Measurements from ENCODE around the gene DIABLO.

Gene DIABLO

GRCh38 chr12:122244565-122245371 lies 18.9 kb upstream of the DIABLO start:
- no peak overlapping the region for H3K23ac ChIP-seq (ENCODE audit: low read length)
- no peak overlapping the region for H3K27ac ChIP-seq (ENCODE audit: low read depth, low read length)
- H4K8ac ChIP-seq (ENCODE audit: low read depth, low read length) = no peak overlapping the region
- H3K4me2 ChIP-seq (ENCODE audit: low read length) = no peak overlapping the region
- no peak overlapping the region for H3K4me3 ChIP-seq (ENCODE audit: low read length)
- no peaks in the 10 kb centered on the region for H3K79me1 ChIP-seq (ENCODE audit: low read length)
- H3K27me3 ChIP-seq (ENCODE audit: insufficient read depth, low read length, poor library complexity) = no peaks in the 10 kb centered on the region
- no peaks in the 10 kb centered on the region for H3K4me1 ChIP-seq (ENCODE audit: control insufficient read depth, low read depth, low read length)
- no peak for DNase-seq
- WGBS (ENCODE audit: extremely low coverage, insufficient coverage, low lambda C conversion rate) = no CpG with 5 or more reads among the region's 11 CpGs
- no peak overlapping the region for H2BK5ac ChIP-seq (ENCODE audit: low read length)
- H3K56ac ChIP-seq (ENCODE audit: low read length) = no peak overlapping the region
- H4K5ac ChIP-seq (ENCODE audit: low read length) = no peak overlapping the region
- peaks cover 2% of the 10 kb centered on the region for H3K36me3 ChIP-seq (ENCODE audit: control insufficient read depth, insufficient read depth, low read length)
- no peak overlapping the region for H3K18ac ChIP-seq (ENCODE audit: low read length)
- H3K4ac ChIP-seq (ENCODE audit: low read depth, low read length) = no peak overlapping the region
- H3K9ac ChIP-seq (ENCODE audit: low read length) = no peak overlapping the region
- H2BK15ac ChIP-seq (replicated peaks; ENCODE audit: low read depth) = no peak overlapping the region
- H2AK5ac ChIP-seq (ENCODE audit: low read length) = no peak overlapping the region
- no peaks in the 10 kb centered on the region for H3K79me2 ChIP-seq (ENCODE audit: control insufficient read depth, insufficient read depth, low read length)
- no peak overlapping the region for H2BK120ac ChIP-seq (ENCODE audit: low read depth, low read length)

- Histone ChIP-seq H2AK5ac (ENCODE audit: low read length) (no peak overlapping the region), H3K27me3 (ENCODE audit: insufficient read depth, low read length, poor library complexity) (no peaks in the 10 kb centered on the region), H3K9ac (ENCODE audit: low read length) (no peak overlapping the region), H3K79me1 (ENCODE audit: low read length) (no peaks in the 10 kb centered on the region), H3K36me3 (ENCODE audit: control insufficient read depth, insufficient read depth, low read length) (peaks cover 2% of the 10 kb centered on the region), H3K4me2 (ENCODE audit: low read length) (no peak overlapping the region), H3K4me3 (ENCODE audit: low read length) (no peak overlapping the region), H3K56ac (ENCODE audit: low read length) (no peak overlapping the region), H3K18ac (ENCODE audit: low read length) (no peak overlapping the region), H3K23ac (ENCODE audit: low read length) (no peak overlapping the region), H2BK5ac (ENCODE audit: low read length) (no peak overlapping the region), H3K27ac (ENCODE audit: low read depth, low read length) (no peak overlapping the region), H2BK120ac (ENCODE audit: low read depth, low read length) (no peak overlapping the region), H3K4ac (ENCODE audit: low read depth, low read length) (no peak overlapping the region), H3K79me2 (ENCODE audit: control insufficient read depth, insufficient read depth, low read length) (no peaks in the 10 kb centered on the region), H2BK15ac (replicated peaks; ENCODE audit: low read depth) (no peak overlapping the region), H4K8ac (ENCODE audit: low read depth, low read length) (no peak overlapping the region), H3K4me1 (ENCODE audit: control insufficient read depth, low read depth, low read length) (no peaks in the 10 kb centered on the region), H4K5ac (ENCODE audit: low read length) (no peak overlapping the region)
- WGBS (ENCODE audit: extremely low coverage, insufficient coverage, low lambda C conversion rate) = no CpG with 5 or more reads among the region's 6 CpGs
- DNase-seq = no peak
Observed at GRCh38 chr12:122243965-122244364, 18.1 kb upstream of the DIABLO start.

- Histone ChIP-seq H3K36me3 (ENCODE audit: control insufficient read depth, insufficient read depth, low read length) (peaks cover 3% of the 10 kb centered on the region), H3K18ac (ENCODE audit: low read length) (no peak overlapping the region), H3K79me2 (ENCODE audit: control insufficient read depth, insufficient read depth, low read length) (no peaks in the 10 kb centered on the region), H2BK5ac (ENCODE audit: low read length) (no peak overlapping the region), H4K8ac (ENCODE audit: low read depth, low read length) (no peak overlapping the region), H3K27ac (ENCODE audit: low read depth, low read length) (no peak overlapping the region), H2BK120ac (ENCODE audit: low read depth, low read length) (no peak overlapping the region), H3K4me3 (ENCODE audit: low read length) (no peak overlapping the region), H3K27me3 (ENCODE audit: insufficient read depth, low read length, poor library complexity) (no peaks in the 10 kb centered on the region), H4K5ac (ENCODE audit: low read length) (no peak overlapping the region), H3K56ac (ENCODE audit: low read length) (no peak overlapping the region), H3K9ac (ENCODE audit: low read length) (no peak overlapping the region), H3K4me1 (ENCODE audit: control insufficient read depth, low read depth, low read length) (no peaks in the 10 kb centered on the region), H3K23ac (ENCODE audit: low read length) (no peak overlapping the region), H3K79me1 (ENCODE audit: low read length) (no peaks in the 10 kb centered on the region), H2BK15ac (replicated peaks; ENCODE audit: low read depth) (no peak overlapping the region), H2AK5ac (ENCODE audit: low read length) (no peak overlapping the region), H3K4me2 (ENCODE audit: low read length) (no peak overlapping the region), H3K4ac (ENCODE audit: low read depth, low read length) (no peak overlapping the region)
- no peak for DNase-seq
- no CpG with 5 or more reads among the region's 5 CpGs for whole genome bisulfite sequencing (ENCODE audit: extremely low coverage, insufficient coverage, low lambda C conversion rate)
Observed at GRCh38 chr12:122238861-122239260, 13.0 kb upstream of the DIABLO start.

- Histone ChIP-seq H3K4me2 (ENCODE audit: low read length) (no peak overlapping the region), H4K8ac (ENCODE audit: low read depth, low read length) (no peak overlapping the region), H3K9ac (ENCODE audit: low read length) (no peak overlapping the region), H3K27me3 (ENCODE audit: insufficient read depth, low read length, poor library complexity) (no peaks in the 10 kb centered on the region), H4K5ac (ENCODE audit: low read length) (no peak overlapping the region), H3K4me1 (ENCODE audit: control insufficient read depth, low read depth, low read length) (no peaks in the 10 kb centered on the region), H2BK5ac (ENCODE audit: low read length) (no peak overlapping the region), H2BK15ac (replicated peaks; ENCODE audit: low read depth) (no peak overlapping the region), H3K79me1 (ENCODE audit: low read length) (no peaks in the 10 kb centered on the region), H3K23ac (ENCODE audit: low read length) (no peak overlapping the region), H2AK5ac (ENCODE audit: low read length) (no peak overlapping the region), H3K4ac (ENCODE audit: low read depth, low read length) (no peak overlapping the region), H3K27ac (ENCODE audit: low read depth, low read length) (no peak overlapping the region), H3K56ac (ENCODE audit: low read length) (no peak overlapping the region), H2BK120ac (ENCODE audit: low read depth, low read length) (no peak overlapping the region), H3K36me3 (ENCODE audit: control insufficient read depth, insufficient read depth, low read length) (peaks cover 3% of the 10 kb centered on the region), H3K4me3 (ENCODE audit: low read length) (no peak overlapping the region), H3K79me2 (ENCODE audit: control insufficient read depth, insufficient read depth, low read length) (no peaks in the 10 kb centered on the region), H3K18ac (ENCODE audit: low read length) (no peak overlapping the region)
- DNase-seq = no peak
- no CpG with 5 or more reads among the region's 7 CpGs for WGBS (ENCODE audit: extremely low coverage, insufficient coverage, low lambda C conversion rate)
Observed at GRCh38 chr12:122235741-122236140, 9.9 kb upstream of the DIABLO start.

GRCh38 chr12:122232691-122233090 lies 6.8 kb upstream of the DIABLO start:
- no peak for DNase-seq
- H3K27ac ChIP-seq (ENCODE audit: low read depth, low read length) = no peak overlapping the region
- H3K36me3 ChIP-seq (ENCODE audit: control insufficient read depth, insufficient read depth, low read length) = peaks cover 3% of the 10 kb centered on the region
- no peak overlapping the region for H3K9ac ChIP-seq (ENCODE audit: low read length)
- no peak overlapping the region for H3K23ac ChIP-seq (ENCODE audit: low read length)
- no peak overlapping the region for H2BK15ac ChIP-seq (replicated peaks; ENCODE audit: low read depth)
- H3K4me2 ChIP-seq (ENCODE audit: low read length) = no peak overlapping the region
- no peak overlapping the region for H3K56ac ChIP-seq (ENCODE audit: low read length)
- no peak overlapping the region for H2BK5ac ChIP-seq (ENCODE audit: low read length)
- H2AK5ac ChIP-seq (ENCODE audit: low read length) = no peak overlapping the region
- no peaks in the 10 kb centered on the region for H3K79me1 ChIP-seq (ENCODE audit: low read length)
- H3K4me3 ChIP-seq (ENCODE audit: low read length) = no peak overlapping the region
- H3K79me2 ChIP-seq (ENCODE audit: control insufficient read depth, insufficient read depth, low read length) = no peaks in the 10 kb centered on the region
- H4K8ac ChIP-seq (ENCODE audit: low read depth, low read length) = no peak overlapping the region
- no CpG with 5 or more reads among the region's 10 CpGs for WGBS (ENCODE audit: extremely low coverage, insufficient coverage, low lambda C conversion rate)
- H3K4ac ChIP-seq (ENCODE audit: low read depth, low read length) = no peak overlapping the region
- no peak overlapping the region for H2BK120ac ChIP-seq (ENCODE audit: low read depth, low read length)
- H3K27me3 ChIP-seq (ENCODE audit: insufficient read depth, low read length, poor library complexity) = no peaks in the 10 kb centered on the region
- H3K4me1 ChIP-seq (ENCODE audit: control insufficient read depth, low read depth, low read length) = no peaks in the 10 kb centered on the region
- no peak overlapping the region for H4K5ac ChIP-seq (ENCODE audit: low read length)
- no peak overlapping the region for H3K18ac ChIP-seq (ENCODE audit: low read length)

GRCh38 chr12:122230798-122231197 lies 4.9 kb upstream of the DIABLO start:
- no peak overlapping the region for H4K8ac ChIP-seq (ENCODE audit: low read depth, low read length)
- H3K79me2 ChIP-seq (ENCODE audit: control insufficient read depth, insufficient read depth, low read length) = no peaks in the 10 kb centered on the region
- no peak overlapping the region for H2BK120ac ChIP-seq (ENCODE audit: low read depth, low read length)
- H3K4ac ChIP-seq (ENCODE audit: low read depth, low read length) = no peak overlapping the region
- WGBS (ENCODE audit: extremely low coverage, insufficient coverage, low lambda C conversion rate) = no CpG with 5 or more reads among the region's 6 CpGs
- no peaks in the 10 kb centered on the region for H3K79me1 ChIP-seq (ENCODE audit: low read length)
- peak; percentile 31 for DNase-seq
- H3K18ac ChIP-seq (ENCODE audit: low read length) = no peak overlapping the region
- H2BK5ac ChIP-seq (ENCODE audit: low read length) = no peak overlapping the region
- H4K5ac ChIP-seq (ENCODE audit: low read length) = no peak overlapping the region
- no peak overlapping the region for H3K9ac ChIP-seq (ENCODE audit: low read length)
- H3K27ac ChIP-seq (ENCODE audit: low read depth, low read length) = no peak overlapping the region
- no peak overlapping the region for H3K4me3 ChIP-seq (ENCODE audit: low read length)
- no peak overlapping the region for H2AK5ac ChIP-seq (ENCODE audit: low read length)
- H3K27me3 ChIP-seq (ENCODE audit: insufficient read depth, low read length, poor library complexity) = no peaks in the 10 kb centered on the region
- H3K4me2 ChIP-seq (ENCODE audit: low read length) = no peak overlapping the region
- H3K56ac ChIP-seq (ENCODE audit: low read length) = no peak overlapping the region
- H3K23ac ChIP-seq (ENCODE audit: low read length) = no peak overlapping the region
- no peaks in the 10 kb centered on the region for H3K4me1 ChIP-seq (ENCODE audit: control insufficient read depth, low read depth, low read length)
- no peak overlapping the region for H2BK15ac ChIP-seq (replicated peaks; ENCODE audit: low read depth)
- peaks cover 3% of the 10 kb centered on the region for H3K36me3 ChIP-seq (ENCODE audit: control insufficient read depth, insufficient read depth, low read length)

Measured in mesendoderm (in vitro differentiated cells).